Uterus (tissue), 4 donors: ENCODE measurements around the gene MAP3K5. TPM values are rescaled to one million over a fixed set of nuclear protein-coding genes. Genes with fewer than 3 reads are reported as not detected.

Experiments used
- DNase-seq, 2 donors: peaks; one replicate each; pipeline ENCODE4 v3.0.0-alpha.2; 2019 to 2020
- H3K27ac ChIP-seq, 2 donors: fragments of 200-600 bp; sonication (generic); 1 replicate in 1 of 2; 2 replicates in 1 of 2; pipeline ENCODE4 v1.5.1; 2016 to 2018
- H3K27me3 ChIP-seq, 2 donors: fragments of 200-600 bp; sonication (generic); one replicate each; pipeline ENCODE4 v1.5.1; 2018 to 2019; ENCODE audit warnings: control low read depth in 1 of 2
- H3K36me3 ChIP-seq, 2 donors: fragments of 200-600 bp; sonication (generic); one replicate each; pipeline ENCODE4 v1.5.1; 2019; ENCODE audit warnings: control low read depth in 1 of 2
- H3K4me1 ChIP-seq, 2 donors: fragments of 200-600 bp; sonication (generic); one replicate each; pipeline ENCODE4 v1.5.1; 2018 to 2019; ENCODE audit warnings: control low read depth in 1 of 2
- H3K4me3 ChIP-seq, 2 donors: fragments of 200-600 bp; sonication (generic); 1 replicate in 1 of 2; 2 replicates in 1 of 2; pipeline ENCODE4 v1.5.1; 2018 to 2019; ENCODE audit warnings: mild to moderate bottlenecking in 1 of 2
- H3K9me3 ChIP-seq, 2 donors: fragments of 200-600 bp; sonication (generic); one replicate each; pipeline ENCODE4 v1.5.1; 2019; ENCODE audit warnings: control low read depth in 1 of 2
- CTCF ChIP-seq, 4 experiments: fragments of 200-600 bp in 2 of 4; fragments of 450-650 bp in 2 of 4; sonication (generic) in 2 of 4; IDR thresholded peaks; one replicate each; pipeline ENCODE4 v1.5.1; 2016 to 2019; ENCODE audit warnings: antibody characterized with exemption in 4 of 4, mild to moderate bottlenecking in 2 of 4, moderate library complexity in 1 of 4
- POLR2A ChIP-seq, 2 donors: fragments of 450-650 bp; IDR thresholded peaks; one replicate each; pipeline ENCODE4 v1.6.1; 2016; ENCODE audit warnings: antibody characterized with exemption in 2 of 2, mild to moderate bottlenecking in 1 of 2, moderate library complexity in 1 of 2
- intact Hi-C: fragments of 100-400 bp; cut with DNase I; formaldehyde crosslinking; loops from one replicate; pipeline ENCODE4 v1.15.1; 2023; ENCODE audit warnings: low total_unique reads
- total RNA-seq, 4 donors: library from RNA; depleted of rRNA in 3 of 4; stranded (reverse); fragments of >200 nt in 3 of 4; gene quantifications; one replicate each; pipeline versions ENCODE4 v1.1.0 to v1.2.4, GENCODE V29; 2014 to 2023
- donor health status: DM: yes; HTN: yes; CAD: no.

MAP3K5 gene
- total RNA-seq, 4 donors from 2014 or later, result 9.5 to 67.1 (median 15.4) TPM

DNA sequence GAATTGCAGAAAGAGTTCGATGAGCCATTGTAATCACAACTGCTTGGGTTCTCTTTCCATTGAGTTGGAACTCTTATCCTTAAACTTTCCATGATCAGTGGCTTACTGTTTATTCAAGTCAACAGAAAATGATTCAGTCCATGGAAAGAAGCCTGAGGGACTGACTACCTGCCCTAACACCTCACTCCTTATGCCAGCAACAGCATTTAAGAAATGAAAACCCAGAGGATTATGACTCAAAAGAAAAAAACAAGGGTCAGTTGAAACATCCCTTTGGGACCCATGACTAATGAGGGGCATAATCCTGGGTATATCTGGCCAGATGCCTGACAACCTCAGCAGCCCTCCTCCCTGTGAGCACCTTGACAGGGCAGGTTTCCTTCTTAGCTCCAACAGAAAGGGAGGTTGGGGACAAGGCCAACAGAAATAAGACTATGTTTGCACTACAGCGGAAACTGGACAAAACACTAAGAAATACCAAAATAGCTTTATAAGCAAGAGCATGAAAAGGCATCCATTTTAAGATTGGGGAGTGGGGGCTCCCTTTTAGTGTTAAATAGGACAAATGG, 106.7 kb downstream of the MAP3K5 start:
- Histone ChIP-seq H3K36me3 (no peaks in the 10 kb centered on the region), H3K4me3 (no peak overlapping the region), H3K27me3 (no peaks in the 10 kb centered on the region), H3K4me1 (no peaks in the 10 kb centered on the region), H3K9me3 (no peaks in the 10 kb centered on the region), H3K27ac (no peak overlapping the region)
- DNase-seq, result no peak
- intact Hi-C loops, result no loop called here
- TF ChIP-seq CTCF (IDR thresholded peaks at IDR 0.05), result no peak
- TF ChIP-seq POLR2A (IDR thresholded peaks at IDR 0.05), result no peak

- intact Hi-C loops, result no loop called here
- H3K27ac ChIP-seq, result no peak overlapping the region
Measured at GRCh38 chr6:136684466-136684865, 107.8 kb downstream of the MAP3K5 start.

GRCh38 chr6:136683209-136683941, 108.9 kb downstream of the MAP3K5 start:
- intact Hi-C loops, result no loop called here
- Histone ChIP-seq H3K27me3 (no peaks in the 10 kb centered on the region), H3K27ac (no peak overlapping the region), H3K4me1 (no peaks in the 10 kb centered on the region), H3K36me3 (no peaks in the 10 kb centered on the region), H3K4me3 (no peak overlapping the region), H3K9me3 (no peaks in the 10 kb centered on the region)
- no peak for DNase-seq
- TF ChIP-seq POLR2A (IDR thresholded peaks at IDR 0.05) (no peak), CTCF (IDR thresholded peaks at IDR 0.05) (no peak)

More at GRCh38 chr6:136684466-136684865, 107.8 kb downstream of the MAP3K5 start:
- TF ChIP-seq POLR2A (IDR thresholded peaks at IDR 0.05) (no peak), CTCF (IDR thresholded peaks at IDR 0.05) (no peak)
- Histone ChIP-seq H3K4me1 (no peaks in the 10 kb centered on the region), H3K36me3 (no peaks in the 10 kb centered on the region), H3K9me3 (no peaks in the 10 kb centered on the region), H3K4me3 (no peak overlapping the region), H3K27me3 (no peaks in the 10 kb centered on the region)
- no peak for DNase-seq

DNA sequence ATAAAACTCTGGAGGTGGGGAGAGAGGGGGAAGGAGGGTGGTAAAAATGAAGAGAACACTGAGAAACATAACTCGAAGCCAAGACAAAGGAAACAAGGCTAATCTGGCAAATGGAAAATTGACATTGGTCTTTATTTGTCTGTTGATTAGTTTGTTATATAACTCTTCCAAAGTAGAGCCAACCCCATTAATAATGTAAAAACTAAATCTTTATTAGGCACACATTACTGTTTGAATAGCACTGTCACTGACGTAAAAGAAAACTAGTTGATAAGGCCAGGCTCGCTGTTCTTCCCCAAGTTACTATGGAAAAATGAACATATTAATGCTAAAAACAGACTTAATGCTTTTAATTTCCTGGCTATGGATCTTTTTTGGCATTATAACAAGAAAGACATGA, 110.0 kb downstream of the MAP3K5 start:
- Histone ChIP-seq H3K4me3 (no peak overlapping the region), H3K9me3 (no peaks in the 10 kb centered on the region), H3K27ac (no peak overlapping the region), H3K4me1 (no peaks in the 10 kb centered on the region), H3K27me3 (no peaks in the 10 kb centered on the region), H3K36me3 (no peaks in the 10 kb centered on the region)
- DNase-seq, result no peak
- TF ChIP-seq CTCF (IDR thresholded peaks at IDR 0.05) (no peak), POLR2A (IDR thresholded peaks at IDR 0.05) (no peak)
- intact Hi-C loops, result no loop called here

- TF ChIP-seq POLR2A (IDR thresholded peaks at IDR 0.05), result no peak
- no peak overlapping the region for H3K4me3 ChIP-seq
- H3K36me3 ChIP-seq, result no peaks in the 10 kb centered on the region
- no peak for DNase-seq
- no peak overlapping the region for H3K27ac ChIP-seq
- intact Hi-C loops, result no loop called here
- no peaks in the 10 kb centered on the region for H3K4me1 ChIP-seq
- H3K9me3 ChIP-seq, result no peaks in the 10 kb centered on the region
- no peaks in the 10 kb centered on the region for H3K27me3 ChIP-seq
Measured at GRCh38 chr6:136677822-136678221, 114.5 kb downstream of the MAP3K5 start.
